Ascending aorta (tissue), 2 donors: ENCODE results near the gene NRXN2. TPM values are rescaled to one million over a fixed set of nuclear protein-coding genes. Genes with fewer than 3 reads are reported as not detected.
"Not testable (repeated sequence)": the region's sequence is repeated elsewhere in the genome, so short reads cannot be mapped to it uniquely, and the experiment has no call there.

Source experiments
- DNase-seq, 2 donors: peaks; one replicate each; pipeline ENCODE4 v3.0.0-alpha.2; 2019; ENCODE audit warnings: low spot score in 2 of 2
- H3K27ac ChIP-seq, 2 donors: fragments of 200-600 bp; sonication (generic); one replicate each; pipeline ENCODE4 v1.5.1; 2016 to 2017; ENCODE audit warnings: mild to moderate bottlenecking in 1 of 2
- H3K27me3 ChIP-seq: fragments of 200-600 bp; sonication (generic); one replicate; pipeline ENCODE4 v1.5.1; 2017
- H3K36me3 ChIP-seq, 2 donors: fragments of 200-600 bp; sonication (generic); one replicate each; pipeline ENCODE4 v1.5.1; 2016
- H3K4me1 ChIP-seq, 2 donors: fragments of 200-600 bp; sonication (generic); one replicate each; pipeline ENCODE4 v1.5.1; 2016 to 2017; ENCODE audit warnings: mild to moderate bottlenecking in 1 of 2
- H3K4me3 ChIP-seq, 2 donors: fragments of 200-600 bp; sonication (generic); one replicate each; pipeline ENCODE4 v1.5.1; 2016 to 2017; ENCODE audit warnings: mild to moderate bottlenecking in 1 of 2
- H3K9me3 ChIP-seq, 2 donors: fragments of 200-600 bp; sonication (generic); one replicate each; pipeline ENCODE4 v1.5.1; 2016
- intact Hi-C: fragments of 100-400 bp; cut with DNase I; formaldehyde crosslinking; loops from one replicate; pipeline ENCODE4 v1.15.1; 2023
- total RNA-seq: library from RNA; depleted of rRNA; stranded (reverse); fragments of >200 nt; gene quantifications from one replicate; pipeline ENCODE4 v1.1.0, GENCODE V29; 2016
- TF ChIP-seq, protein P1 (sequence below), 3 experiments: fragments of 200-600 bp in 2 of 3; fragments of 450-650 bp in 1 of 3; sonication (generic) in 2 of 3; IDR thresholded peaks; one replicate each; pipeline ENCODE4 v1.5.1; 2016 to 2019; ENCODE audit warnings: antibody characterized with exemption in 3 of 3, mild to moderate bottlenecking in 1 of 3, moderate library complexity in 1 of 3

NRXN2 gene
- total RNA-seq, 1 donor from 2014 or later, result 26.0 TPM

DNA sequence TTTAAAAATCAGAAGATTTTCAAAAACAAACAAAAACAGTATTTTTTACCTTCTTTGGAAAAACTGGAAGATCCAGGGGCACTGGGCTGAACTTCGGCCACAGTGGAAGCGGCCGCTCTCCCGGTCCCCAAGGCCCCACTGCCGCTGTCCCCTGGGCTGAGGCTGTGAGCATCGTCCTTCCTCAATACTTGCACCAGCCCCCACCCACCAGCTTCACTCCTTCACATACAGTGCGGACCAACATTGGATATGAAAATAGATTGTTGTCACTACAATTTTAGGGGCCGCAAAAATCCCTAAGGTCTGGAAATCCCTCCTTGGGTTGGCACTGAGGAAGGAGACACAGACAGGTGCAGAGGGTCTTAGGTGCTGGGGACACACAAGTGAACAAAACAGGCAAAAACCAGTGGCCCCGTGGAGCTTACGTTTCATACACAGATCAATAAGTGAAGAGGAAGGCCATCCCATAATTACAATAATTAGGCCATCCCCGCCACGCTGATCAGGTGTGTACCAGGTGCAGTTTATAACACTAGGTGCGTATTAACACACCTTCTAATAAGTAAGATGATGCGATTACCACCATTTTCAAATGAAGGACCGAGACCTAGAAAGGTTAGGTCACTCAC is 160.2 kb downstream of the NRXN2 start:
- Histone ChIP-seq H3K9me3 (no peaks in the 10 kb centered on the region), H3K36me3 (no peaks in the 10 kb centered on the region), H3K27me3 (no peaks in the 10 kb centered on the region), H3K4me1 (no peaks in the 10 kb centered on the region), H3K4me3 (no peak overlapping the region), H3K27ac (no peak overlapping the region)
- TF ChIP-seq, protein P1, sequence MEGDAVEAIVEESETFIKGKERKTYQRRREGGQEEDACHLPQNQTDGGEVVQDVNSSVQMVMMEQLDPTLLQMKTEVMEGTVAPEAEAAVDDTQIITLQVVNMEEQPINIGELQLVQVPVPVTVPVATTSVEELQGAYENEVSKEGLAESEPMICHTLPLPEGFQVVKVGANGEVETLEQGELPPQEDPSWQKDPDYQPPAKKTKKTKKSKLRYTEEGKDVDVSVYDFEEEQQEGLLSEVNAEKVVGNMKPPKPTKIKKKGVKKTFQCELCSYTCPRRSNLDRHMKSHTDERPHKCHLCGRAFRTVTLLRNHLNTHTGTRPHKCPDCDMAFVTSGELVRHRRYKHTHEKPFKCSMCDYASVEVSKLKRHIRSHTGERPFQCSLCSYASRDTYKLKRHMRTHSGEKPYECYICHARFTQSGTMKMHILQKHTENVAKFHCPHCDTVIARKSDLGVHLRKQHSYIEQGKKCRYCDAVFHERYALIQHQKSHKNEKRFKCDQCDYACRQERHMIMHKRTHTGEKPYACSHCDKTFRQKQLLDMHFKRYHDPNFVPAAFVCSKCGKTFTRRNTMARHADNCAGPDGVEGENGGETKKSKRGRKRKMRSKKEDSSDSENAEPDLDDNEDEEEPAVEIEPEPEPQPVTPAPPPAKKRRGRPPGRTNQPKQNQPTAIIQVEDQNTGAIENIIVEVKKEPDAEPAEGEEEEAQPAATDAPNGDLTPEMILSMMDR (IDR thresholded peaks at IDR 0.05), result no peak
- intact Hi-C loops, result no loop called here
- DNase-seq, result no peak

DNA sequence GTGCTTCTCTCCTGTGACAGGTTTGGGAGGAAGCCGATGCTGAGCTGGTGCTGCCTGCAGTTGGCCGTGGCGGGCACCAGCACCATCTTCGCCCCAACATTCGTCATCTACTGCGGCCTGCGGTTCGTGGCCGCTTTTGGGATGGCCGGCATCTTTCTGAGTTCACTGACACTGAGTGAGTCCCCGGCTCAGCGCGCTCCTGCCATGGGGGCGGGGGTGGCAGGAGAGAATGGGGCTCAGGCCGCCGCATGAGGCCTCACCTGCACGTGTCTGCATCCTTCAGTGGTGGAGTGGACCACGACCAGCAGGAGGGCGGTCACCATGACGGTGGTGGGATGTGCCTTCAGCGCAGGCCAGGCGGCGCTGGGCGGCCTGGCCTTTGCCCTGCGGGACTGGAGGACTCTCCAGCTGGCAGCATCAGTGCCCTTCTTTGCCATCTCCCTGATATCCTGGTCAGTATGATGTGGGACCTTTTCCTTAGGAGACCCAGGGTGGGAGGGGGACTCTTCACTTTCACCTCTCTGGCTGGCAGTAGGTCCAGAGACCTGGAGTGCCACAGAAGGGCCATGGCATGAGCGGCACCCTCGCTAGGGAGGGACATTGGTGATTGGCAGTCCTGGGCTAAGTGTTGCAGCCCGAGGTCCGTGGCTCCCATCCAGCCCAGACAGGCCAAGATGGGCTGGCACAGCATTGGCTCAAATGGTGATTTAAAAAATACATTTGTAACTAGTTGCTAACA is 160.8 kb downstream of the NRXN2 start:
- DNase-seq, result no peak

DNA sequence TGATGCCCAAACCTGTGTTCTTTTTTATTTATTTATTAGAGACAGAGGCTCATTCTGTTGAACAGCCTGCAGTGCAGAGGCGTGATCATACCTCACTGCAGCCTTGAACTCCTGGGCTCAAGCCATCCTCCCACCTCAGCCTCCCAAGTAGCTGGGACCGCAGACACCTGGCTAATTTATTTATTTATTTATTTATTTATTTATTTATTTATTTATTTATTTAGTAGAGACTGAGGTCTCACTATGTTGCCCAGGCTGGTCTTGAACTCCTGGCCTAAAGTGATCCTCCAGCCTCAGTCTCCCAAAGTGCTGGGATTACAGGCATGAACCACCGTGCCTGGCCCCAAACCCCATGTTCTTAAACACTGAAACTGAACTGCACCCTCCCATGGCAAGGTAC is 161.6 kb downstream of the NRXN2 start:
- H3K27me3 ChIP-seq, H3K4me3 ChIP-seq, H3K9me3 ChIP-seq, H3K36me3 ChIP-seq, H3K27ac ChIP-seq, H3K4me1 ChIP-seq, intact Hi-C loops, DNase-seq: not testable (repeated sequence)

More for the DNA sequence above, 160.8 kb downstream of the NRXN2 start:
- Histone ChIP-seq H3K27me3 (no peaks in the 10 kb centered on the region), H3K27ac (no peak overlapping the region), H3K4me1 (no peaks in the 10 kb centered on the region), H3K36me3 (no peaks in the 10 kb centered on the region), H3K9me3 (no peaks in the 10 kb centered on the region), H3K4me3 (no peak overlapping the region)
- intact Hi-C loops, result no loop called here
- TF ChIP-seq, protein P1 (IDR thresholded peaks at IDR 0.05), result no peak

DNA sequence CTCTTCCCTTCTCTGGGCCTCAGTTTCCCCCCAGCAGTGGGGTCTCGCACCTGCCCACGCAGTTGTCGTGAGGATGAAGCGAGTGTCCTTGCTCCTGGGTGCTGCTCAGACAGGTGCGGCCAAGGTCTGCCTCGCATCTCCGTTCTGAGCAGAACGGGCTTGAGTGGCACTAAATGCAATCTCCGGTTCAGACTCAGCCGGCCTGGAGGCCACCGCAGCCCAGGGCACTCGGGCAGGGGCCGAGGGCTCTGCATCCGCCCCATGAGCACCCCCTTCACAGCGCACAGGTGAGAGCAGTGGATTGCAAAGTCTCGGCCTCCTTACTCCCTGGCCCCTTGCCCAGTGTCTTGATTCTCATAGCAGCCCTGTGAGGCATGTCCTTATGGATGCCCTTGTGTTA is 162.1 kb downstream of the NRXN2 start:
- no peak for DNase-seq
- Histone ChIP-seq H3K4me1 (no peaks in the 10 kb centered on the region), H3K4me3 (no peak overlapping the region), H3K36me3 (no peaks in the 10 kb centered on the region), H3K27me3 (no peaks in the 10 kb centered on the region), H3K9me3 (no peaks in the 10 kb centered on the region), H3K27ac (no peak overlapping the region)
- TF ChIP-seq, protein P1 (IDR thresholded peaks at IDR 0.05), result no peak
- intact Hi-C loops, result no loop called here

DNA sequence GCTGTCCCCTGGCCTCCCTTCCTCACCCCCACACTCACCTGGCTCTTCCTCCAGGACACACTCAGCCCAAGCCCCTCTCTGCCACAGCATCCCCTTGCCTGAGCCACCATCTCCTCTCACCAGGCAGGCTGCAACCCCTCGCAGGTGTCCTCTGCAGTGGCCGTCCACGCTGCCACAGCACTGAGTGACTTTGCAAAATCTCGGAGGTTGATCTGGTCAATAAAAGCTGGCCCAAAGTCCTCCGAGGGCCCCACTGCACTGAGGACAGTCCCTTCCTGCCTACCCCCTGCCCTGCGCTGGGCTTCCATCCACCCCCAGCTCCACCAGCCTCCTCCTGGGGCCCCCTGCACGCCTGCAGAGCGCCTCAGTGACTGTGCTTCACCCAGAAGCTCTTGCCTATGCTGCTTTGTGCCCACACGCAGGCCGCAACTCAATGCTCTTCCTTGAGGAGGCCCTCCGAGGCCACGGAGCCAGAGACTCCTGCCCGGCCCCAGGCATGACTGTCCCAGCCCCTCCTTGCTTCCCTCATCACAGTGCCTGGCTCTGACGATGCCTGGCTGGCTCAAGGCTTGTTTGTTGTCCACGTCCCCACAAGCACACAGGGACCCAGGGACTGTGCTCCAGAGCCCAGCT is 162.7 kb downstream of the NRXN2 start:
- TF ChIP-seq, protein P1 (IDR thresholded peaks at IDR 0.05), result no peak
- H3K36me3 ChIP-seq, result no peaks in the 10 kb centered on the region
- H3K9me3 ChIP-seq, result no peaks in the 10 kb centered on the region
- H3K27me3 ChIP-seq, result no peaks in the 10 kb centered on the region
- H3K27ac ChIP-seq, result no peak overlapping the region
- no peak overlapping the region for H3K4me3 ChIP-seq
- H3K4me1 ChIP-seq, result no peaks in the 10 kb centered on the region
- no peak for DNase-seq
- intact Hi-C loops, result no loop called here
